AG04449 (cell line): ENCODE results near the gene PARS2.

Source experiments
- CTCF ChIA-PET: fragments of 350-600 bp; formaldehyde crosslinking; extraction: SDS; loops from one replicate; lab custom pipeline; 2021; ENCODE audit warnings: antibody characterized with exemption; lab: Yijun Ruan, JAX
- POLR2A ChIA-PET: fragments of 400-600, 350-600 bp; formaldehyde crosslinking; extraction: SDS; loops from one replicate; lab custom pipeline; 2020; ENCODE audit warnings: antibody characterized with exemption, inconsistent platforms; lab: Yijun Ruan, JAX
- DNase-seq: peaks from one replicate; pipeline ENCODE4 v3.0.0-alpha.2; 2010; ENCODE audit warnings: low read depth, low spot score
- H3K4me3 ChIP-seq: 2 replicates; pipeline ENCODE4 v1.5.1; 2011; ENCODE audit warnings: low read depth, mild to moderate bottlenecking, control low read depth, low read length
- CTCF ChIP-seq: IDR thresholded peaks from one replicate; pipeline ENCODE4 v1.5.1; 2011; ENCODE audit warnings: mild to moderate bottlenecking, moderate library complexity, low read length, control low read depth, inconsistent platforms; ENCODE audit not compliant: insufficient read depth; ENCODE audit errors: missing control alignments

PARS2 gene

DNA sequence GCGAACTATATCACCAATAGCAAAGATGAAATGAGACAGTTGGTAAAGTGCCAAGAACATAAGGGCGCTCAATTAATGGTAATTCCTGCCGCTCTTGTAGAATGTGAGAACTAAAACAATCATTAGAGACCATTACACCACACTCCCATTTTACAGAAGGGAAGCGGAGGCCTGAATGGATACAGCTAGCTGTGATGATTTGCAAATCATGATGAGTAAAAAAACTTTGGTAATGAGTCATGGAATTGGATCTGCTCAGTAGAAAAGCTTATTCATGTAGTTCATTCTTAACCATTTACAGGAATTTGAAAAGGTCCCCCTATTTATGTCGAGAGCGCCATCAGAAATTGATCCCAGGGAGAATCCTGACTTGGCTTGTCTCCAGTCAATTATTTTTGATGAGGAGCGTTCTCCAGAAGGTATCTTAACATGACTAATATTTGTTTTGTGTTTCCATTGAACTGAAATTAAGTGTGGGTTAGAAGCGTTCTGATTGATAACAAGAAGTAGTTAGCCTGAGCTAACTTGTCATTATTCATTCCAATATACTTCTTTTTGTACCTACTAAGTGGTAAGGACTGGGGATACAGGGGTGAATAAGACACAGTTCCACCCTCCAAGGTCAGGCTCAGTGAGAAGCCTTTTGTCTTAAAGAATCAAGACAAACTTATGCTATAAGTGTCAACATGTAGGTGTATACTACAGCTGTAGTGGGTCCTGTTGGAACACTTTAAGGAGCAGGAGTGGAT is 47.9 kb downstream of the PARS2 start:
- TF ChIP-seq CTCF: no peak
- ChIA-PET CTCF (interaction anchor here (1.3 to 1.4 kb wide), 2 partner anchors 9 to 96 kb away, joined by 3 to 4 read pairs; no protein-coding TSS in a partner anchor), POLR2A (no interaction called here)
- DNase-seq: peak; percentile 17
- H3K4me3 ChIP-seq: peak overlapping the region; percentile 93

GRCh38 chr1:54715493-54716298 is 48.6 kb downstream of the PARS2 start, which contains the start of gene TTC4:
Gene TTC4, plus strand, starts transcription at chr1:54715861. Its CDS starts 48 bp downstream, at chr1:54715909.
- POLR2A ChIA-PET: no interaction called here
- no peak for DNase-seq
- CTCF ChIA-PET: interaction anchor here (0.7 to 1.4 kb wide), 3 partner anchors 9 to 96 kb away, joined by 3 to 5 read pairs (median 4); no protein-coding TSS in a partner anchor

GRCh38 chr1:54714881-54715492 is 49.3 kb downstream of the PARS2 start:
- peak overlapping the region; percentile 93 for H3K4me3 ChIP-seq
- TF ChIP-seq CTCF: no peak
- ChIA-PET POLR2A (no interaction called here), CTCF (interaction anchor here (0.7 kb wide), 1 partner anchor 11 kb away, joined by 5 read pairs; no protein-coding TSS in a partner anchor)
- DNase-seq: no peak

More at GRCh38 chr1:54715493-54716298, 48.6 kb downstream of the PARS2 start, which contains the start of gene TTC4:
- TF ChIP-seq CTCF: no peak
- peak within 1 kb of the TSS; percentile 93 for H3K4me3 ChIP-seq

GRCh38 chr1:54711536-54711935 is 52.8 kb downstream of the PARS2 start:
- no peak for TF ChIP-seq CTCF
- ChIA-PET CTCF (no interaction called here), POLR2A (no interaction called here)
- DNase-seq: no peak
- H3K4me3 ChIP-seq: no peak overlapping the region

GRCh38 chr1:54710841-54711240 is 53.5 kb downstream of the PARS2 start:
- H3K4me3 ChIP-seq: no peak overlapping the region
- POLR2A ChIA-PET: no interaction called here
- CTCF ChIA-PET: no interaction called here
- no peak for DNase-seq
- TF ChIP-seq CTCF: no peak
